Measurements from ENCODE around the gene GAS7. TPM values are rescaled to one million over a fixed set of nuclear protein-coding genes. Genes with fewer than 3 reads are reported as not detected.

The GAS7 gene
- total RNA-seq, 1 experiment from 2014 or later, result 6.0 TPM

DNA sequence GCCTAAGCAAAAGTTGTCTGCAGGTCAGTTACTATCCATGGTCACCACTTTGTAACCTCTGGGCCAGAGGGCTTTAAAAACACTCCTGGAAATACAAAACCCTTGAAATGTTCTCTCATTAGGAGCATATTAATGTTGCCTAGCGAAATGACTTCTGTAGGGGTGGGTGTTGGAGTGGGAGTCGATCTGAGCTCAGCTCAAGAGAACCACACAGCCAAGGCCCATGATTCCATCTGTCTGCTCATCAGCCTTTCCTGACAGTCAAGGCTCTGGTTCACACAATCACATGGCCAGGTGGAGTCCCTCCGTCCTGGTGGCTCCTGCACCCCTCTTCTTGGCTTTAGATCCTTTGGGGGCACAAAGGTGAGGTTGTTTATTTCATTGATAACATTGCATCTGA, 320.1 kb downstream of the GAS7 start:
- TF ChIP-seq, protein P1, sequence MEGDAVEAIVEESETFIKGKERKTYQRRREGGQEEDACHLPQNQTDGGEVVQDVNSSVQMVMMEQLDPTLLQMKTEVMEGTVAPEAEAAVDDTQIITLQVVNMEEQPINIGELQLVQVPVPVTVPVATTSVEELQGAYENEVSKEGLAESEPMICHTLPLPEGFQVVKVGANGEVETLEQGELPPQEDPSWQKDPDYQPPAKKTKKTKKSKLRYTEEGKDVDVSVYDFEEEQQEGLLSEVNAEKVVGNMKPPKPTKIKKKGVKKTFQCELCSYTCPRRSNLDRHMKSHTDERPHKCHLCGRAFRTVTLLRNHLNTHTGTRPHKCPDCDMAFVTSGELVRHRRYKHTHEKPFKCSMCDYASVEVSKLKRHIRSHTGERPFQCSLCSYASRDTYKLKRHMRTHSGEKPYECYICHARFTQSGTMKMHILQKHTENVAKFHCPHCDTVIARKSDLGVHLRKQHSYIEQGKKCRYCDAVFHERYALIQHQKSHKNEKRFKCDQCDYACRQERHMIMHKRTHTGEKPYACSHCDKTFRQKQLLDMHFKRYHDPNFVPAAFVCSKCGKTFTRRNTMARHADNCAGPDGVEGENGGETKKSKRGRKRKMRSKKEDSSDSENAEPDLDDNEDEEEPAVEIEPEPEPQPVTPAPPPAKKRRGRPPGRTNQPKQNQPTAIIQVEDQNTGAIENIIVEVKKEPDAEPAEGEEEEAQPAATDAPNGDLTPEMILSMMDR (conservative IDR thresholded peaks at IDR 0.05), result no peak
- Histone ChIP-seq H2BK120ac (ENCODE audit: low read depth, low read length, poor library complexity, severe bottlenecking) (no peak overlapping the region), H3K4me2 (ENCODE audit: insufficient read depth, insufficient read length, low read length) (no peak overlapping the region), H3K27ac (ENCODE audit: insufficient read length, low read depth, low read length) (no peak overlapping the region), H4K8ac (replicated peaks; ENCODE audit: insufficient read length, low read depth, low read length) (no peak overlapping the region), H3T11ph (ENCODE audit: low read length) (no peak overlapping the region), H3K4me1 (ENCODE audit: insufficient read depth, low read length) (no peaks in the 10 kb centered on the region), H2BK15ac (ENCODE audit: low read depth, low read length) (no peak overlapping the region), H3K9me3 (ENCODE audit: control insufficient read depth, low read depth, low read length) (no peaks in the 10 kb centered on the region), H3K79me2 (ENCODE audit: insufficient read depth, low read length) (no peaks in the 10 kb centered on the region), H2BK20ac (ENCODE audit: low read depth, low read length, poor library complexity, severe bottlenecking) (no peak overlapping the region), H2AK5ac (ENCODE audit: insufficient read length, low read length) (no peak overlapping the region), H3K23ac (ENCODE audit: insufficient read length, low read depth, low read length) (no peak overlapping the region), H2AFZ (ENCODE audit: low read length) (no peak overlapping the region), H2BK5ac (ENCODE audit: insufficient read length, low read length) (no peak overlapping the region), H4K20me1 (ENCODE audit: control insufficient read depth, insufficient read depth, insufficient read length) (no peaks in the 10 kb centered on the region), H3K27me3 (ENCODE audit: insufficient read depth, low read length) (no peaks in the 10 kb centered on the region), H3K23me2 (ENCODE audit: insufficient read length, low read depth, low read length, poor library complexity, severe bottlenecking) (no peaks in the 10 kb centered on the region), H3K4ac (ENCODE audit: low read depth, low read length) (no peak overlapping the region), H4K91ac (ENCODE audit: insufficient read length, low read depth, low read length) (no peak overlapping the region), H3K14ac (ENCODE audit: insufficient read depth, low read length) (no peak overlapping the region), H4K5ac (ENCODE audit: insufficient read length, low read depth, low read length) (no peak overlapping the region), H3K56ac (ENCODE audit: insufficient read length, low read depth, low read length) (no peak overlapping the region), H2BK12ac (ENCODE audit: insufficient read length, low read depth, low read length) (no peak overlapping the region), H3K9ac (ENCODE audit: extremely low read depth, insufficient read length, low read length) (no peak overlapping the region), H3K79me1 (ENCODE audit: insufficient read depth, low read depth, low read length, poor library complexity, severe bottlenecking) (no peaks in the 10 kb centered on the region), H3K18ac (ENCODE audit: insufficient read length, low read depth, low read length) (no peak overlapping the region)
- no peak overlapping the region for H3K27ac Mint-ChIP-seq
- peaks cover 11 to 13% of the 10 kb centered on the region in 2 experiments for H3K4me1 Mint-ChIP-seq
- H3K27me3 Mint-ChIP-seq (ENCODE audit: low read depth), result no peaks in the 10 kb centered on the region; the same call in 1 of the 2 replicates
- WGBS (ENCODE audit: extremely low coverage, insufficient read length, low lambda C conversion rate), result no CpG with 5 or more reads among the region's 3 CpGs
- peaks cover 18 to 21% of the 10 kb centered on the region in 2 experiments for H3K9me3 Mint-ChIP-seq
- H3K36me3 Mint-ChIP-seq (ENCODE audit: insufficient read depth in 1 of 3, low read depth in 3 of 3), result peaks cover 0 to 4% (median 4%) of the 10 kb centered on the region in 3 experiments; a peak in 2 of 7 replicates
- H3K4me3 Mint-ChIP-seq, result no peak overlapping the region
- no peak for DNase-seq
